Muscle layer of colon (tissue), 2 donors: ENCODE data around the gene C10orf67.
"Not testable (repeated sequence)": the region's sequence is repeated elsewhere in the genome, so short reads cannot be mapped to it uniquely, and the experiment has no call there.

Source experiments
- H3K27ac ChIP-seq: one replicate; pipeline ENCODE4 v1.7.0; 2013; ENCODE audit warnings: low read depth, mild to moderate bottlenecking, low read length, moderate library complexity
- H3K27me3 ChIP-seq, 2 donors: one replicate each; pipeline ENCODE4 v1.7.0; 2013; ENCODE audit warnings: low read length in 2 of 2, mild to moderate bottlenecking in 2 of 2; ENCODE audit not compliant: insufficient read depth in 2 of 2, control insufficient read depth in 1 of 2
- H3K36me3 ChIP-seq: one replicate; pipeline ENCODE4 v1.7.0; 2013; ENCODE audit warnings: mild to moderate bottlenecking, low read length; ENCODE audit not compliant: insufficient read depth
- H3K4me1 ChIP-seq: one replicate; pipeline ENCODE4 v1.7.0; 2013; ENCODE audit warnings: mild to moderate bottlenecking, low read length; ENCODE audit not compliant: insufficient read depth
- H3K4me3 ChIP-seq, 2 donors: one replicate each; pipeline ENCODE4 v1.7.0; 2013; ENCODE audit warnings: low read length in 2 of 2, low read depth in 1 of 2, mild to moderate bottlenecking in 1 of 2, moderate library complexity in 1 of 2
- H3K9ac ChIP-seq: one replicate; pipeline ENCODE4 v1.7.0; 2013; ENCODE audit warnings: low read length
- H3K9me3 ChIP-seq: one replicate; pipeline ENCODE4 v1.7.0; 2013; ENCODE audit warnings: mild to moderate bottlenecking, low read length
- donor health status: abdominal sarcoma.
- donor health status: Adenocarcinoma of cecum.

The C10orf67 gene

GRCh38 chr10:23284674-23285335, 59.8 kb downstream of the C10orf67 start:
- H3K27ac ChIP-seq: no peak overlapping the region
- no peak overlapping the region for H3K4me3 ChIP-seq
- H3K27me3 ChIP-seq: no peaks in the 10 kb centered on the region
- H3K9me3 ChIP-seq: no peaks in the 10 kb centered on the region
- H3K9ac ChIP-seq: no peak overlapping the region
- H3K4me1 ChIP-seq: no peaks in the 10 kb centered on the region
- H3K36me3 ChIP-seq: no peaks in the 10 kb centered on the region

GRCh38 chr10:23284155-23284554, 60.4 kb downstream of the C10orf67 start:
- no peaks in the 10 kb centered on the region for H3K27me3 ChIP-seq
- no peak overlapping the region for H3K4me3 ChIP-seq
- H3K9ac ChIP-seq: no peak overlapping the region
- H3K36me3 ChIP-seq: no peaks in the 10 kb centered on the region
- no peak overlapping the region for H3K27ac ChIP-seq
- no peaks in the 10 kb centered on the region for H3K4me1 ChIP-seq
- no peaks in the 10 kb centered on the region for H3K9me3 ChIP-seq

- H3K4me1 ChIP-seq: no peaks in the 10 kb centered on the region
- no peaks in the 10 kb centered on the region for H3K27me3 ChIP-seq
- no peak overlapping the region for H3K27ac ChIP-seq
- H3K36me3 ChIP-seq: no peaks in the 10 kb centered on the region
- H3K4me3 ChIP-seq: no peak overlapping the region
- H3K9ac ChIP-seq: no peak overlapping the region
- no peaks in the 10 kb centered on the region for H3K9me3 ChIP-seq
Observed at GRCh38 chr10:23283680-23284079, 60.9 kb downstream of the C10orf67 start.

GRCh38 chr10:23281044-23281433, 63.6 kb downstream of the C10orf67 start:
- Histone ChIP-seq H3K36me3 (no peaks in the 10 kb centered on the region), H3K27me3 (no peaks in the 10 kb centered on the region), H3K27ac (no peak overlapping the region), H3K9me3 (no peaks in the 10 kb centered on the region), H3K4me1 (no peaks in the 10 kb centered on the region), H3K9ac (no peak overlapping the region), H3K4me3 (no peak overlapping the region)

GRCh38 chr10:23280419-23281043, 64.1 kb downstream of the C10orf67 start:
- Histone ChIP-seq H3K9ac (no peak overlapping the region), H3K36me3 (no peaks in the 10 kb centered on the region), H3K4me1 (no peaks in the 10 kb centered on the region), H3K4me3 (no peak overlapping the region), H3K9me3 (no peaks in the 10 kb centered on the region), H3K27ac (no peak overlapping the region), H3K27me3 (no peaks in the 10 kb centered on the region)

GRCh38 chr10:23275355-23275754, 69.2 kb downstream of the C10orf67 start:
- no peaks in the 10 kb centered on the region for H3K36me3 ChIP-seq
- H3K4me1 ChIP-seq: no peaks in the 10 kb centered on the region
- no peak overlapping the region for H3K27ac ChIP-seq
- no peak overlapping the region for H3K9ac ChIP-seq
- H3K27me3 ChIP-seq: no peaks in the 10 kb centered on the region
- no peaks in the 10 kb centered on the region for H3K9me3 ChIP-seq
- H3K4me3 ChIP-seq: no peak overlapping the region

GRCh38 chr10:23274179-23274578, 70.4 kb downstream of the C10orf67 start:
- not testable (repeated sequence) for H3K4me3 ChIP-seq, H3K36me3 ChIP-seq, H3K27ac ChIP-seq, H3K27me3 ChIP-seq, H3K9me3 ChIP-seq, H3K4me1 ChIP-seq, H3K9ac ChIP-seq

GRCh38 chr10:23270531-23270930, 74.1 kb downstream of the C10orf67 start:
- H3K4me1 ChIP-seq: no peaks in the 10 kb centered on the region
- no peak overlapping the region for H3K4me3 ChIP-seq
- H3K9me3 ChIP-seq: no peaks in the 10 kb centered on the region
- H3K9ac ChIP-seq: no peak overlapping the region
- H3K27ac ChIP-seq: no peak overlapping the region
- no peaks in the 10 kb centered on the region for H3K36me3 ChIP-seq
- no peaks in the 10 kb centered on the region for H3K27me3 ChIP-seq

- no peak overlapping the region for H3K4me3 ChIP-seq
- H3K36me3 ChIP-seq: no peaks in the 10 kb centered on the region
- no peak overlapping the region for H3K27ac ChIP-seq
- no peaks in the 10 kb centered on the region for H3K4me1 ChIP-seq
- H3K9ac ChIP-seq: no peak overlapping the region
- H3K9me3 ChIP-seq: no peaks in the 10 kb centered on the region
- H3K27me3 ChIP-seq: no peaks in the 10 kb centered on the region
Observed at GRCh38 chr10:23263441-23264164, 81.0 kb downstream of the C10orf67 start.

GRCh38 chr10:23262928-23263327, 81.7 kb downstream of the C10orf67 start:
- Histone ChIP-seq H3K4me1 (no peaks in the 10 kb centered on the region), H3K9me3 (no peaks in the 10 kb centered on the region), H3K27ac (no peak overlapping the region), H3K9ac (no peak overlapping the region), H3K27me3 (no peaks in the 10 kb centered on the region), H3K36me3 (no peaks in the 10 kb centered on the region), H3K4me3 (no peak overlapping the region)

GRCh38 chr10:23258516-23258915, 86.1 kb downstream of the C10orf67 start:
- H3K27ac ChIP-seq: no peak overlapping the region
- no peaks in the 10 kb centered on the region for H3K9me3 ChIP-seq
- no peaks in the 10 kb centered on the region for H3K36me3 ChIP-seq
- no peak overlapping the region for H3K9ac ChIP-seq
- H3K4me3 ChIP-seq: no peak overlapping the region
- H3K4me1 ChIP-seq: no peaks in the 10 kb centered on the region
- no peaks in the 10 kb centered on the region for H3K27me3 ChIP-seq
